ENCODE results near the gene LILRB4. TPM values are rescaled to one million over a fixed set of nuclear protein-coding genes. Genes with fewer than 3 reads are reported as not detected.

Gene LILRB4
- total and polyA plus RNA-seq, 9 of the 15 experiments (the other 6 are each of a cell fraction or from before 2014, with no cell fraction given): not detected

GRCh38 chr19:54708781-54709180 lies 46.0 kb downstream of the LILRB4 start (continued):
- TF ChIP-seq ZNF318 (IDR thresholded peaks at IDR 0.05; ENCODE audit: borderline replicate concordance in 1 of 2, low read depth in 1 of 2) (no peak), ILF3 (IDR thresholded peaks at IDR 0.05; ENCODE audit: borderline replicate concordance) (no peak), PURB (CRISPR knock-in tag; IDR thresholded peaks at IDR 0.05; ENCODE audit: low read depth) (no peak), ZNF3 (CRISPR knock-in tag; IDR thresholded peaks at IDR 0.05) (no peak), MEF2D (tag; conservative IDR thresholded peaks at IDR 0.05; ENCODE audit: low read depth) (no peak), PREB (CRISPR knock-in tag; IDR thresholded peaks at IDR 0.05) (no peak)

Data from K562 (cell line).